OCI-LY3 (cell line): ENCODE measurements around the gene MOB4.

Experiments used
- EZH2phosphoT487 ChIP-seq: fragments of 200-600 bp; shearing (Covaris generic); IDR thresholded peaks from 2 replicates; pipeline ENCODE4 v1.6.1; 2018; ENCODE audit warnings: antibody characterized with exemption, mixed run types, low read depth
- TF ChIP-seq, protein P1 (sequence below): fragments of 200-600, 300-600 bp; sonication (generic); IDR thresholded peaks from 2 replicates; pipeline ENCODE4 v1.5.1; 2014; ENCODE audit warnings: antibody characterized with exemption, low read length, low read depth

DNA sequence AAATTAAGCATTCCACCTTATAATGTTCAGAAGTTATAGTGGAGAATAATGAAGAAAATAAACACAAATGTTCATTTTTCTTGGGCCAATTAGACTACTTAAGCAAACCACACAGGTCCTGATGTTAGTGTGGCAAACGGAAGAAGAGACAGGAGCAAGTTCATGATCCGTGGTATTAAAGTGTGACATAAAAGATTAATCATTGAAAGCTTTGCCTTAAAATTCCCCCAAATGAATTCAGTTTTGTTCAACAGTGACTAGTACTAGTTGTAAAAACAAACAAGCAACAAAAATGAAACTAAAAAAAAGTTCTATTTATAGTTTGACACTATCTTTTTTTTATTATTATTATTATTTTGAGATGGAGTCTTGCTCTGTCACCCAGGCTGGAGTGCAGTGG lies 85.9 kb downstream of the MOB4 start:
- TF ChIP-seq, protein P1, sequence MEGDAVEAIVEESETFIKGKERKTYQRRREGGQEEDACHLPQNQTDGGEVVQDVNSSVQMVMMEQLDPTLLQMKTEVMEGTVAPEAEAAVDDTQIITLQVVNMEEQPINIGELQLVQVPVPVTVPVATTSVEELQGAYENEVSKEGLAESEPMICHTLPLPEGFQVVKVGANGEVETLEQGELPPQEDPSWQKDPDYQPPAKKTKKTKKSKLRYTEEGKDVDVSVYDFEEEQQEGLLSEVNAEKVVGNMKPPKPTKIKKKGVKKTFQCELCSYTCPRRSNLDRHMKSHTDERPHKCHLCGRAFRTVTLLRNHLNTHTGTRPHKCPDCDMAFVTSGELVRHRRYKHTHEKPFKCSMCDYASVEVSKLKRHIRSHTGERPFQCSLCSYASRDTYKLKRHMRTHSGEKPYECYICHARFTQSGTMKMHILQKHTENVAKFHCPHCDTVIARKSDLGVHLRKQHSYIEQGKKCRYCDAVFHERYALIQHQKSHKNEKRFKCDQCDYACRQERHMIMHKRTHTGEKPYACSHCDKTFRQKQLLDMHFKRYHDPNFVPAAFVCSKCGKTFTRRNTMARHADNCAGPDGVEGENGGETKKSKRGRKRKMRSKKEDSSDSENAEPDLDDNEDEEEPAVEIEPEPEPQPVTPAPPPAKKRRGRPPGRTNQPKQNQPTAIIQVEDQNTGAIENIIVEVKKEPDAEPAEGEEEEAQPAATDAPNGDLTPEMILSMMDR = no peak
- TF ChIP-seq EZH2phosphoT487 = no peak
